GM12873 (cell line): Measurements from ENCODE around the gene NLRX1.

ENCODE experiments used
- TF ChIP-seq, protein P1 (sequence below): IDR thresholded peaks from 2 replicates; pipeline ENCODE4 v1.5.1; 2012; ENCODE audit warnings: low read depth, mild to moderate bottlenecking, moderate library complexity, low read length, control low read depth; ENCODE audit not compliant: insufficient read depth; ENCODE audit errors: missing control alignments

NLRX1 gene

DNA sequence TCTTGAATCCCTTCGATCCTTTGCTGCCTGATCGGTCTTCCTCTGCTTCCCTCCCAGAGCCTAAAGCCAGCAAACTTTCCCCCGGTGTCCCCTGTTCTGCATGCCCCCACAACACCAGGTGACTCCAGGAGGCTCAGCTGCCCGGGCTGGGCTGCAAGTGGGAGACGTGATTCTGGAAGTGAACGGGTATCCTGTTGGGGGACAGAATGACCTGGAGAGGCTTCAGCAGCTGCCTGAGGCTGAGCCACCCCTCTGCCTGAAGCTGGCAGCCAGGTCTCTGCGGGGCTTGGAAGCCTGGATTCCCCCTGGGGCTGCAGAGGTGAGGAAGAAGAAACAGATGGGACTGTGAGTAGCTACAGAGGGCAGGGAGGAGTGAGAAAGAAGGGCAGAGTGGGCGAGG, 20.4 kb downstream of the NLRX1 start:
- TF ChIP-seq, protein P1, sequence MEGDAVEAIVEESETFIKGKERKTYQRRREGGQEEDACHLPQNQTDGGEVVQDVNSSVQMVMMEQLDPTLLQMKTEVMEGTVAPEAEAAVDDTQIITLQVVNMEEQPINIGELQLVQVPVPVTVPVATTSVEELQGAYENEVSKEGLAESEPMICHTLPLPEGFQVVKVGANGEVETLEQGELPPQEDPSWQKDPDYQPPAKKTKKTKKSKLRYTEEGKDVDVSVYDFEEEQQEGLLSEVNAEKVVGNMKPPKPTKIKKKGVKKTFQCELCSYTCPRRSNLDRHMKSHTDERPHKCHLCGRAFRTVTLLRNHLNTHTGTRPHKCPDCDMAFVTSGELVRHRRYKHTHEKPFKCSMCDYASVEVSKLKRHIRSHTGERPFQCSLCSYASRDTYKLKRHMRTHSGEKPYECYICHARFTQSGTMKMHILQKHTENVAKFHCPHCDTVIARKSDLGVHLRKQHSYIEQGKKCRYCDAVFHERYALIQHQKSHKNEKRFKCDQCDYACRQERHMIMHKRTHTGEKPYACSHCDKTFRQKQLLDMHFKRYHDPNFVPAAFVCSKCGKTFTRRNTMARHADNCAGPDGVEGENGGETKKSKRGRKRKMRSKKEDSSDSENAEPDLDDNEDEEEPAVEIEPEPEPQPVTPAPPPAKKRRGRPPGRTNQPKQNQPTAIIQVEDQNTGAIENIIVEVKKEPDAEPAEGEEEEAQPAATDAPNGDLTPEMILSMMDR, result no peak

DNA sequence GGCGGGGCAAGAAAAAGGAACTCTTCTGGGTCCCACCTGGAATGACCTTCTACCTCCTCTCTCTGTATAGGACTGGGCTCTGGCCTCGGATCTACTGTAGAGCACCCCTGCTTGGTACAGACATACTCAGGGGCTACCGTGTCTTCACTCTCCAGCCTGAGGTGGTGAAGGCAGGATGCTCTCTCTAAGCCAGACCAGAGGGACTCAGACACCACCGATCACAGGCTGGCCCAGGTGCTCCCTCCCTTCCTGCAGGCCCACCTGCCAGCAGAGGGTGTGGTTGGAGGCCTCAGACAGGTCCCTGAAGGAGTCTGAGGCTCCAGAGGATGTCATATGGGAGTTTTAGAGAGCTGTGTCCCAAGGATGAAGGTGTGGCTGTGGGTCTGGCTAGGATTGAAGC, 20.9 kb downstream of the NLRX1 start:
- TF ChIP-seq, protein P1, result no peak

DNA sequence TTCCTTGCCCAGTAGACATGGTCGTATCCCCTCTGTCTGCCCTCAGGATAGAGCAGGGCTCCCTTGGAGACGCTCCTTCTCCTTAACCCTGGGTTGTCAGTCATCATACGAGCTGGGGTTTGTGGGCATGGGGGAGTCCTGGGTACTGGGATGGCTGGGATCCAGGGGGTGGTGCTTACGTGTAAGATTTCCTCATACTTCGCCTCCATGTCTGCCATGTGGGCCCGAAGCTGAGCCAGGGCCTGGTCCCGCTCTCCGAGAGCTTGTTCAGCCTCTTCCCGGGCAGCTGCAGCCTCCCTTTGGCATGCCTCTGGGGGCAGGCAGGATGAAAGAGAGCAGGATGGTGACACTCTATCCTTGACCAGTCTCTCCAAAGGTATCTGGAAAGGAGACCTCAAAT, 22.0 kb downstream of the NLRX1 start:
- TF ChIP-seq, protein P1, result no peak

DNA sequence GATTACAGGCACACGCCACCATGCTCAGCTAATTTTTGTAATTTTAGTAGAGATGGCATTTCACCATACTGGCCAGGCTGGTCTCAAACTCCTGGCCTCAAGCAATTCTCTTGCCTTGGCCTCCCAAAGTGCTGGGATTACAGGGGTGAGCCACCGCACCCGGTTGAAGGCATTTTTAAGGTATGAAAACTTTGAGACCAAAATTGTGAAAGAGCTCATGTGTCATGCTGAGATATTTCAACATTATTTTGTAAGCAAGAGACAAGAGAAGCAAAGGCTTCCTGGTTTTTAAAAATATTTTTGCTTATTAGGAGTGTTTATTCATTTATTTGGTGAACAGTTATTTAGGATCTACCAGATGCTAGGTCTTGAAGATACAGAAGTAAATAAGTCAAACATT, 23.6 kb downstream of the NLRX1 start:
- TF ChIP-seq, protein P1, result no peak

DNA sequence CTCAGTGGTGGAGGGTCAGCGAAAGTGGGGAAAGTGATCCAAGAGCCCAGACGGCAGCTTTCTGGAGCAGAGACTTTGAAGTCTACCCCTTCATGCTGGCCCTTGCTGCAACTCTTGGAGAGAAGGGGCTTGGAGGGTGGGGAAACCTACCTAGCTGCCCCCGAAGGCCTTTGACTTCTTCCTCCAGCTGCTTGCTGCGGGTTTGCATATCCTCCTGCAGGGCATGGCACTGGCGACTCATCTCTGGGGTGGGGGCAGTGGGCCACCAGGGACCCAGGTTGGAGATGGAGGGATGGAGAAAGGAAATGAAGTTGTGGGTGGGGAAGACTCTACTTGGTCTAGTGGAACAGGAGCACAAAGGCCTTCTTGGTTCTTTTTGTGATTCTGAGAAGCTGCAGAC, 24.5 kb downstream of the NLRX1 start:
- TF ChIP-seq, protein P1, result no peak

DNA sequence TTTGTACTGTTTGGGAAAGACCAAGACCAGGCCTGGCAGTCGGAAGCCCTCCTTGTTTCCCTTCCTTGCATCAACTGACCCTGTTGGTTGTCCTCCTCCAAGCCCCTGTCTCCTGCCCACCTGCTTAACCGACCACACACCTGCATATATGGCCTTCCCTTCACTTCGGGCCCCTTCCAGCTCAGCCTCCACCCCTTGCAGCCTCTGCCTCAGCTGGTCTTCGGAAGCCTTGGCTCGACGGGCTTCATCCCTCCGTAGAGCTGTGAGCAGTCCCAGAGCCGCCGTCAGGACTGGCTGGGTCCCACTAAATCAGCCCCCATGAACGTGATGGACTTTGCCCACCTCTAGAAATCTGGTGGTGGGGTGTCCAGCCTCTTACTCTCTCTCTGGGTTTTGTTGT, 25.1 kb downstream of the NLRX1 start:
- TF ChIP-seq, protein P1, result no peak

DNA sequence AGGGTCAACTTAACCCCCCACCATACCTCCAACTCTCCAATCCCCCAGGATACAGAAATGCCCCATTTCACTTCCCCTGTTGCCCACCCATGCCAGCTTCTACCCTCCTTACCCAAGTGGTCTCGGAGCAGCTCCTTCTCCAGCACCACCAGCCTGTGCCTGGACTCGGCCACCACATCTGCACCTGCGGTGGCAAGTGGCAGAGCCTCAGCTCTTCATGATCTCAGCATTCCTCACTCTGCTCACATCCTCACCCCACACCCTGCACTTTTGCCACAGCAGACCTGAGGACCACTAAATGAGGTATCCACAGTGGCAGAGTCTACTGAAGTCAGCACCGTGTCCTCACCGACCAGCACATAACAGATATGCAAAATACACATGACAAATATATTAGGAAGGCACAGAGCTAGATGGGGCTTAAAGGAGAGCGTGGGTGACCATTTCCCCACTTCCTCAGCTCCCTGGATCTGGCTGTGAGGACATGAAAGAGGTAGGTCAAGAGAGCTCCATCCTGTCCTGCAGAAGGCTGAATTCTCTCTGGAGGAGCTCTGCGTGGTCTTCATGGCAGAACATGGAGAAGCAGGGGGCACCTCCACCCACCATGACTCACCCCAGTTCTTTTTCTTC, 26.4 kb downstream of the NLRX1 start:
- TF ChIP-seq, protein P1, result no peak
